ENCODE data around the gene GUCA1A. TPM values are rescaled to one million over a fixed set of nuclear protein-coding genes. Genes with fewer than 3 reads are reported as not detected.

The GUCA1A gene
- total RNA-seq, 4 donors from 2014 or later, result not detected

GRCh38 chr6:42135161-42135560 lies 38.0 kb upstream of the GUCA1A start:
- Histone ChIP-seq H3K4me1 (no peaks in the 10 kb centered on the region), H3K27ac (no peak overlapping the region), H3K27me3 (no peaks in the 10 kb centered on the region), H3K4me3 (no peak overlapping the region), H3K36me3 (no peaks in the 10 kb centered on the region), H3K9me3 (no peaks in the 10 kb centered on the region)
- no peak for TF ChIP-seq POLR2A (IDR thresholded peaks at IDR 0.05)
- no peak for TF ChIP-seq CTCF (IDR thresholded peaks at IDR 0.05 in 4 of 5, conservative IDR thresholded peaks at IDR 0.05 in 1 of 5)
- no peak for ATAC-seq
- in situ Hi-C loops (cut with MboI; ENCODE audit: low sequenced_read_pairs in 4 of 4), result no loop called here
- intact Hi-C loops (cut with DNase I; ENCODE audit: low total_unique reads), result no loop called here
- no peak for DNase-seq

DNA sequence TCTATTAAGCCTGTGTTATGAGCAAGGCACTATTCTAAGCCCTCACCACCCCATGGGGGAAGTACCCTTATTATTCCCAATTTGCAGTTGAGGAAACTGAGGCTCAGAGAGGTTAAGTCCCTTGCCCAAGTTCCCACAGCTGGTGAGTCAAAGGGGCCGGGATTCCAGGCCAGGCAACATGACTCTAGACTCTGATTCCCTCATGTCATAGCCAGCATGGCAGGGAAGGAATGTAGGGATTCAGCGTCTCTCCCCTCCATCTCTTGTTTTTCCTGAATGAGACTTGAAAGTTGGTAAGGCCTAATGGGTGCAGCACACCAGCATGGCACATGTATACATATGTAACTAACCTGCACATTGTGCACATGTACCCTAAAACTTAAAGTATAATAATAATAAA lies 37.4 kb upstream of the GUCA1A start:
- no peaks in the 10 kb centered on the region for H3K4me1 ChIP-seq
- in situ Hi-C loops (cut with MboI; ENCODE audit: low sequenced_read_pairs in 4 of 4), result no loop called here
- DNase-seq (no peak), ATAC-seq (no peak)
- no peak overlapping the region for H3K4me3 ChIP-seq
- no peaks in the 10 kb centered on the region for H3K27me3 ChIP-seq
- no peak overlapping the region for H3K27ac ChIP-seq
- TF ChIP-seq POLR2A (IDR thresholded peaks at IDR 0.05) (no peak), CTCF (IDR thresholded peaks at IDR 0.05 in 4 of 5, conservative IDR thresholded peaks at IDR 0.05 in 1 of 5) (no peak)
- intact Hi-C loops (cut with DNase I; ENCODE audit: low total_unique reads), result no loop called here
- no peaks in the 10 kb centered on the region for H3K9me3 ChIP-seq
- no peaks in the 10 kb centered on the region for H3K36me3 ChIP-seq

GRCh38 chr6:42136508-42137193 lies 36.5 kb upstream of the GUCA1A start:
- Histone ChIP-seq H3K4me1 (no peaks in the 10 kb centered on the region), H3K9me3 (no peaks in the 10 kb centered on the region), H3K27me3 (peaks cover 3 to 6% (median 4%) of the 10 kb centered on the region in 3 donors), H3K36me3 (no peaks in the 10 kb centered on the region), H3K4me3 (no peak overlapping the region), H3K27ac (no peak overlapping the region)
- in situ Hi-C loops (cut with MboI; ENCODE audit: low sequenced_read_pairs in 4 of 4) (no loop called here), intact Hi-C loops (cut with DNase I; ENCODE audit: low total_unique reads) (no loop called here)
- no peak for TF ChIP-seq CTCF (IDR thresholded peaks at IDR 0.05 in 4 of 5, conservative IDR thresholded peaks at IDR 0.05 in 1 of 5)
- no peak for TF ChIP-seq POLR2A (IDR thresholded peaks at IDR 0.05)
- DNase-seq, result no peak
- ATAC-seq, result no peak

DNA sequence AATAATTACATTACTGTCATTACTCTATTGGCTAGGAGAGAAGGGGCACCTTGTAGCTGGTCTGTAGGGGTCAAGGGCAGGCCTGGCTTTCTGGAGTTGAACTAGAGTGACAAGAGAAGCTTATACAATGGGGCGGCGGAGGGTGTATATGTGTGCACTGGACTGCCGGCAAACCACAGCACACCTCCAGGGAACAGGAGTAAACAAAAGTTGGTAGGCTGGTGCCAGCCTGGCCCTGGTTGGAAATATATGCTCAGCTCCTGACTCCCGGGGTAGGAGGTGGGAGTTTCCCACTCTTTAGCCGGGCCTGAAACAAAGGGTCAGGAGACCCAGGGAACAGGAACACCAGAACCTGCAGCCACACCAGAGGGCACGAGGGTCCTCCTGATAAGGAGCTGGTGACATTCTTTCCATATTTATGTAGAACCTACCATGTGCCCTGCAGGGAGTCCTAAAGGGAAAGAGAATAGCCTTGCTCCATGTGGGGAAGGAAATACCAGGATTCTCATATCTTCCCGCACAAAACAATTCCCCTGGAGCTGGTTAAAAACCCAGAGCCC lies 35.9 kb upstream of the GUCA1A start:
- ATAC-seq, result no peak
- no peaks in the 10 kb centered on the region for H3K9me3 ChIP-seq
- in situ Hi-C loops (cut with MboI; ENCODE audit: low sequenced_read_pairs in 4 of 4), result no loop called here
- DNase-seq, result no peak
- no peaks in the 10 kb centered on the region for H3K36me3 ChIP-seq
- peaks cover 9 to 12% (median 10%) of the 10 kb centered on the region in 3 donors for H3K27me3 ChIP-seq
- no peak overlapping the region for H3K27ac ChIP-seq
- TF ChIP-seq POLR2A (IDR thresholded peaks at IDR 0.05) (no peak), CTCF (IDR thresholded peaks at IDR 0.05 in 4 of 5, conservative IDR thresholded peaks at IDR 0.05 in 1 of 5) (no peak)
- peaks cover 0 to 5% of the 10 kb centered on the region in 2 donors for H3K4me1 ChIP-seq
- intact Hi-C loops (cut with DNase I; ENCODE audit: low total_unique reads), result no loop called here
- H3K4me3 ChIP-seq, result no peak overlapping the region

Data from gastrocnemius medialis (tissue), 4 donors.